ENCODE measurements around the gene ADISSP. TPM values are rescaled to one million over a fixed set of nuclear protein-coding genes. Genes with fewer than 3 reads are reported as not detected.

Gene ADISSP
- total RNA-seq, 4 donors from 2014 or later: 3.0 to 19.9 (median 16.3) TPM

DNA sequence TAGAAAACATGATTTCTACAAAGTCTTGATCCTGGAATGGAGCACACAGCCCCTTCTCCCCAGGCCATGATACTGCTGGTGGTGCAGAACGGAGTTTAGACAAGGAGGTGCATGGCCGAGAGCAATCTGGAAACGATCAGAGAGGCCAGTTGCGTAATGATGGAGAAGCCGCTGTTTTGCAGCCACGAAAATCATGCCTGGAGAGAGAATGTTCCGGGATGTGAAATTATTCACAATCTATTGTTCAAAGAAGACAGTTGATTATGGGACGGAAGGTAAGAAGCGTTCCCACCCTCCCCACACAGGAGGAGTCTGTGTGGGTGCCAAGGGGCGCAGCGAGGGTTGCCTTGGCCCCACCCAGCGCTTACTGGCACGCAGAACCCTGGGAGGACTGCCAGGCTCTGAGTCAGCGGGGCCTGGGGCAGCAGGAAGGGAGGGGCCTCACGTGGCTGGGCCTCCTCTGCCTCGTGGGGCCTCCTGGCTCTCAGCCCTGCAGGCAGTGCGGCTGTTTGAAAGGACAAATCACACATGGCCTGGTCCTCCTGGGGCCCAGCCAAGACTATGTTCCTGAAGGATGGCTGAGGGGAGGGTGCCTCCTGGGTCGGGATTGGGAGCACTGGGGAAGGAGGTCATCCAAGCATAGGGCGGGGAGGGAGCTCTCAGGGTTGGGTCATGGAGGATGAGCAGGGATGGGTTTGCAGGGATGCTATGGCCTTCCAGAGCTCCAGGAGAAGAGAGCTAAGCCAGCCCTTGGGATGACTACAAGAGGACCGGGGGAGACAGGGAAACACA, 44.1 kb upstream of the ADISSP start:
- no peaks in the 10 kb centered on the region for H3K36me3 ChIP-seq
- WGBS, 2 donors (ENCODE audit: low coverage in 1 of 2): 8 to 16% methylated on average over 8 to 19 of the region's 20 CpGs
- peak; percentile 98 for DNase-seq
- peak overlapping the region in 3 of 4 donors; percentile 21 to 35 (median 22) for H3K4me3 ChIP-seq
- in situ Hi-C loops (cut with MboI; ENCODE audit: low pct_ligation_motif_present in 1 of 4, low pct_unique_long_range_greater_than_20kb in 1 of 4, low sequenced_read_pairs in 3 of 4) (no loop called here), intact Hi-C loops (cut with DNase I; ENCODE audit: low total_unique reads) (no loop called here)
- H3K4me1 ChIP-seq: peaks cover 28 to 67% (median 61%) of the 10 kb centered on the region in 4 donors
- peak overlapping the region; percentile 86 to 97 (median 92) for H3K27ac ChIP-seq
- no peaks in the 10 kb centered on the region for H3K27me3 ChIP-seq
- peak; percentile 78 for TF ChIP-seq POLR2A (IDR thresholded peaks at IDR 0.05)
- peak; percentile 97 for TF ChIP-seq EP300 (IDR thresholded peaks at IDR 0.05; ENCODE audit: low read depth)
- TF ChIP-seq, protein P1, sequence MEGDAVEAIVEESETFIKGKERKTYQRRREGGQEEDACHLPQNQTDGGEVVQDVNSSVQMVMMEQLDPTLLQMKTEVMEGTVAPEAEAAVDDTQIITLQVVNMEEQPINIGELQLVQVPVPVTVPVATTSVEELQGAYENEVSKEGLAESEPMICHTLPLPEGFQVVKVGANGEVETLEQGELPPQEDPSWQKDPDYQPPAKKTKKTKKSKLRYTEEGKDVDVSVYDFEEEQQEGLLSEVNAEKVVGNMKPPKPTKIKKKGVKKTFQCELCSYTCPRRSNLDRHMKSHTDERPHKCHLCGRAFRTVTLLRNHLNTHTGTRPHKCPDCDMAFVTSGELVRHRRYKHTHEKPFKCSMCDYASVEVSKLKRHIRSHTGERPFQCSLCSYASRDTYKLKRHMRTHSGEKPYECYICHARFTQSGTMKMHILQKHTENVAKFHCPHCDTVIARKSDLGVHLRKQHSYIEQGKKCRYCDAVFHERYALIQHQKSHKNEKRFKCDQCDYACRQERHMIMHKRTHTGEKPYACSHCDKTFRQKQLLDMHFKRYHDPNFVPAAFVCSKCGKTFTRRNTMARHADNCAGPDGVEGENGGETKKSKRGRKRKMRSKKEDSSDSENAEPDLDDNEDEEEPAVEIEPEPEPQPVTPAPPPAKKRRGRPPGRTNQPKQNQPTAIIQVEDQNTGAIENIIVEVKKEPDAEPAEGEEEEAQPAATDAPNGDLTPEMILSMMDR (IDR thresholded peaks at IDR 0.05): no peak
- TF ChIP-seq POLR2AphosphoS5 (IDR thresholded peaks at IDR 0.05): peak; percentile 95 to 98 (median 98)
- no peaks in the 10 kb centered on the region for H3K9me3 ChIP-seq

DNA sequence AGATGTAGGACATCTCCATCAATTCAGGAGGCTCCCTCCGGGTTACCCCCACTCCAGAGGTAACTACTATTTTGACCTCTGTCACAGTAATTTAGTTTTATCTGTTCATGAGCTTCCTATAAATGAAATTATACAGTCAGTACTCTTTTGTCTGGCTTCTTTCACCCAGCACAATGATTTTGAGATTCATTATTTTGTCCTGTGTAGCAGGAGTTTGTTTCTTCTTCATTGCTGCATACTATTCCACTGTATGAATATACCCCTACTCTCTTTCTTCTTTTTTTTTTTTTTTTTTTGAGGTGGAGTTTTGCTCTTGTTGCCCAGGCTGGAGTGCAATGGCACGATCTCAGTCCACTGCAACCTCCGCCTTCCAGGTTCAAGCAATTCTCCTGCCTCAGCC, 41.0 kb upstream of the ADISSP start:
- 70 to 77% methylated on average over 3 of the region's 3 CpGs for WGBS, 2 donors (ENCODE audit: low coverage in 1 of 2)
- Histone ChIP-seq H3K27me3 (no peaks in the 10 kb centered on the region), H3K4me3 (no peak overlapping the region), H3K27ac (peak overlapping the region; percentile 96 to 97 (median 96)), H3K4me1 (peaks cover 38 to 79% (median 66%) of the 10 kb centered on the region in 4 donors), H3K36me3 (no peaks in the 10 kb centered on the region), H3K9me3 (no peaks in the 10 kb centered on the region)
- no peak for DNase-seq
- in situ Hi-C loops (cut with MboI; ENCODE audit: low pct_ligation_motif_present in 1 of 4, low pct_unique_long_range_greater_than_20kb in 1 of 4, low sequenced_read_pairs in 3 of 4): no loop called here
- intact Hi-C loops (cut with DNase I; ENCODE audit: low total_unique reads): no loop called here
- TF ChIP-seq POLR2AphosphoS5 (IDR thresholded peaks at IDR 0.05) (no peak), EP300 (IDR thresholded peaks at IDR 0.05; ENCODE audit: low read depth) (no peak), POLR2A (IDR thresholded peaks at IDR 0.05) (no peak)
- TF ChIP-seq, protein P1 (IDR thresholded peaks at IDR 0.05): no peak

DNA sequence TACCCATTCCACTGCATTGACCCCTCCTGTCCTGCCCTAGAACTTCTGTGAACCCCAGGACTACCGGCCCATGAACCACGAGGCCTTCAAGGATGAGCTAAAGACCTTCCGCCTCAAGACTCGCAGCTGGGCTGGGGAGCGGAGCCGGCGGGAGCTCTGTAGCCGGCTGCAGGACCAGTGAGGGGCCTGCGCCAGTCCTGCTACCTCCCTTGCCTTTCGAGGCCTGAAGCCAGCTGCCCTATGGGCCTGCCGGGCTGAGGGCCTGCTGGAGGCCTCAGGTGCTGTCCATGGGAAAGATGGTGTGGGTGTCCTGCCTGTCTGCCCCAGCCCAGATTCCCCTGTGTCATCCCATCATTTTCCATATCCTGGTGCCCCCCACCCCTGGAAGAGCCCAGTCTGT, 37.2 kb upstream of the ADISSP start:
- intact Hi-C loops (cut with DNase I; ENCODE audit: low total_unique reads) (no loop called here), in situ Hi-C loops (cut with MboI; ENCODE audit: low pct_ligation_motif_present in 1 of 4, low pct_unique_long_range_greater_than_20kb in 1 of 4, low sequenced_read_pairs in 3 of 4) (no loop called here)
- H3K27me3 ChIP-seq: no peaks in the 10 kb centered on the region
- H3K36me3 ChIP-seq: peaks cover 0 to 12% (median 0%) of the 10 kb centered on the region in 4 donors
- H3K27ac ChIP-seq: peak overlapping the region; percentile 96 to 97 (median 96)
- WGBS, 2 donors (ENCODE audit: low coverage in 1 of 2): 92% methylated on average over 5 of the region's 11 CpGs; no CpG with 5 or more reads in 1 of the 2 donors
- no peak for DNase-seq
- H3K9me3 ChIP-seq: no peaks in the 10 kb centered on the region
- H3K4me3 ChIP-seq: no peak overlapping the region
- no peak for TF ChIP-seq POLR2AphosphoS5 (IDR thresholded peaks at IDR 0.05)
- no peak for TF ChIP-seq EP300 (IDR thresholded peaks at IDR 0.05; ENCODE audit: low read depth)
- H3K4me1 ChIP-seq: peaks cover 26 to 54% (median 43%) of the 10 kb centered on the region in 4 donors

DNA sequence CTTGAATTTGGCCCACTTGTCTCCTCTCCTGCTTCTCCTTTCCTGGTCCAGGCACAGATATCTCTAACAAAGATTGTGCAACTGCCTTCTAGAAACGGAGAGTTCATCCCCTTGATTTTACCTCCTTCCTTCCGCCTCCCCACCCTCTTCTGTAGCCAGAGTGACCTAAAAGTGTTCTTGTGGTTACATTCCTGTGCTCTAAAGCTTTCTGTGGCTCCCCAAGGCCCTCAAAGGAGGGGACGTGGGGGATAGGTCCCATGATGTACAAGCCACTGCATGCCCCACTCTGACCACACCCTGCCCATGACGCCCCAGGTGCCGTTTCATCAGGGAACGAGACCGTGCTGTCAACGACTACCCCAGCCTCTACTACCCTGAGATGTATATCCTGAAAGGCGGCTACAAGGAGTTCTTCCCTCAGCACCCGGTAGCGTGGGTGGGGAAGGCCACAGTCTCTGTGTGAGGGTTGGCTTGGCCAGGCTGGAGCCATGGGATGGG, 36.8 kb upstream of the ADISSP start:
- intact Hi-C loops (cut with DNase I; ENCODE audit: low total_unique reads): no loop called here
- no peaks in the 10 kb centered on the region for H3K9me3 ChIP-seq
- no peaks in the 10 kb centered on the region for H3K27me3 ChIP-seq
- H3K27ac ChIP-seq: peak overlapping the region; percentile 96 to 97 (median 96)
- peaks cover 0 to 12% (median 0%) of the 10 kb centered on the region in 4 donors for H3K36me3 ChIP-seq
- peaks cover 27 to 56% (median 44%) of the 10 kb centered on the region in 4 donors for H3K4me1 ChIP-seq
- H3K4me3 ChIP-seq: no peak overlapping the region
- no peak for DNase-seq
- in situ Hi-C loops (cut with MboI; ENCODE audit: low pct_ligation_motif_present in 1 of 4, low pct_unique_long_range_greater_than_20kb in 1 of 4, low sequenced_read_pairs in 3 of 4): no loop called here
- WGBS, 2 donors (ENCODE audit: low coverage in 1 of 2): 70 to 83% methylated on average over 2 to 11 of the region's 11 CpGs
- TF ChIP-seq, protein P1 (IDR thresholded peaks at IDR 0.05): no peak
- no peak for TF ChIP-seq POLR2AphosphoS5 (IDR thresholded peaks at IDR 0.05)
- TF ChIP-seq POLR2A (IDR thresholded peaks at IDR 0.05): no peak
- no peak for TF ChIP-seq EP300 (IDR thresholded peaks at IDR 0.05; ENCODE audit: low read depth)
